Endothelial cell of umbilical vein (primary cell): ENCODE measurements around the gene HOXB3. TPM values are rescaled to one million over a fixed set of nuclear protein-coding genes. Genes with fewer than 3 reads are reported as not detected.

Source experiments
- BruUV-seq: library from RNA; stranded (reverse); fragments of 400-500 nt; replicated peaks from 2 replicates; lab custom pipeline; 2021; lab: Mats Ljungman, UMichigan
- CTCF ChIA-PET: fragments of 300-600, 350-600 bp; sonication (Branson Sonifier 250); formaldehyde crosslinking; loops from one replicate; lab custom pipeline; 2021; ENCODE audit warnings: antibody characterized with exemption, inconsistent platforms; lab: Charles Lee
- POLR2A ChIA-PET: fragments of 300-600, 350-600 bp; sonication (Branson Sonifier 250); formaldehyde crosslinking; loops from one replicate; lab custom pipeline; 2021; ENCODE audit warnings: antibody characterized with exemption, inconsistent platforms; lab: Charles Lee
- DNase-seq: peaks from one replicate; pipeline ENCODE4 v3.0.0-alpha.2; 2011; ENCODE audit warnings: low read depth, low spot score
- FAIRE-seq: peaks from 2 replicates; lab custom pipeline; 2011; peaks lifted over from hg19 to GRCh38; lab: Jason Lieb, UNC
- H2AFZ ChIP-seq: 2 replicates; pipeline ENCODE4 v1.6.0; 2012; ENCODE audit warnings: low read depth, low read length, control low read depth, inconsistent platforms
- H3K27ac ChIP-seq: 2 replicates; pipeline ENCODE4 v1.5.1; 2011; ENCODE audit warnings: low read depth, mild to moderate bottlenecking, control low read depth, low read length, moderate library complexity; ENCODE audit not compliant: insufficient read depth
- H3K27me3 ChIP-seq, 2 experiments: 2 replicates each; pipeline versions ENCODE4 v1.6.0 to v1.6.1; 2011; ENCODE audit warnings: low read length in 2 of 2, mixed read lengths in 1 of 2; ENCODE audit not compliant: control insufficient read depth in 2 of 2, insufficient read depth in 2 of 2
- H3K36me3 ChIP-seq, 2 experiments: 2 replicates in 1 of 2; 3 replicates in 1 of 2; pipeline ENCODE4 v1.5.1; 2011; ENCODE audit warnings: low read length in 2 of 2, mild to moderate bottlenecking in 1 of 2, moderate library complexity in 1 of 2; ENCODE audit not compliant: control insufficient read depth in 2 of 2, insufficient read depth in 2 of 2; ENCODE audit errors: extremely low read depth in 1 of 2
- H3K4me1 ChIP-seq: 3 replicates; pipeline ENCODE4 v1.5.1; 2011; ENCODE audit warnings: mild to moderate bottlenecking, low read length; ENCODE audit not compliant: control insufficient read depth, insufficient read depth; ENCODE audit errors: extremely low read depth
- H3K4me2 ChIP-seq: 2 replicates; pipeline ENCODE4 v1.6.1; 2011; ENCODE audit warnings: low read length, control low read depth, mixed read lengths; ENCODE audit not compliant: insufficient read depth
- H3K4me3 ChIP-seq, 3 experiments: fragments of 200-600 bp in 1 of 3; sonication (generic), shearing (Covaris generic) in 1 of 3; replicated peaks in 1 of 3; 2 replicates each; pipeline ENCODE4 v1.5.1; 2011 to 2016; ENCODE audit warnings: control low read depth in 3 of 3, low read length in 3 of 3, mild to moderate bottlenecking in 2 of 3, inconsistent platforms in 1 of 3, low read depth in 1 of 3, moderate library complexity in 1 of 3; ENCODE audit not compliant: insufficient read depth in 1 of 3
- H3K79me2 ChIP-seq: 2 replicates; pipeline ENCODE4 v1.6.0; 2012; ENCODE audit warnings: low read length, inconsistent platforms; ENCODE audit not compliant: control insufficient read depth, insufficient read depth
- H3K9ac ChIP-seq: replicated peaks from 2 replicates; pipeline ENCODE3; 2011; ENCODE audit warnings: low read length, control low read depth; ENCODE audit not compliant: insufficient read depth; ENCODE audit errors: extremely low read depth
- H3K9me1 ChIP-seq: replicated peaks from 3 replicates; pipeline ENCODE4 v1.6.0; 2011; ENCODE audit warnings: mild to moderate bottlenecking, low read length; ENCODE audit not compliant: control insufficient read depth, insufficient read depth; ENCODE audit errors: extremely low read depth
- H3K9me3 ChIP-seq: replicated peaks from 2 replicates; pipeline ENCODE4 v1.5.1; 2012; ENCODE audit warnings: low read length, inconsistent platforms; ENCODE audit not compliant: control insufficient read depth, insufficient read depth
- H4K20me1 ChIP-seq: replicated peaks from 2 replicates; pipeline ENCODE3; 2011; ENCODE audit warnings: mild to moderate bottlenecking, low read length; ENCODE audit not compliant: control insufficient read depth, insufficient read depth; ENCODE audit errors: extremely low read depth
- EZH2 ChIP-seq: IDR thresholded peaks from 2 replicates; pipeline ENCODE4 v1.6.1; 2012; ENCODE audit warnings: borderline replicate concordance, low read depth, mild to moderate bottlenecking, moderate library complexity, low read length, inconsistent platforms; ENCODE audit not compliant: severe bottlenecking
- FOS ChIP-seq: IDR thresholded peaks from 2 replicates; pipeline ENCODE4 v1.6.1; 2011; ENCODE audit warnings: mild to moderate bottlenecking, low read length, moderate library complexity, borderline replicate concordance; ENCODE audit not compliant: insufficient read depth
- GATA2 ChIP-seq: IDR thresholded peaks from 2 replicates; pipeline ENCODE4 v1.7.0; 2011; ENCODE audit warnings: low read depth, mild to moderate bottlenecking, moderate library complexity, mixed read lengths, low read length; ENCODE audit not compliant: insufficient read length, insufficient read depth
- JUN ChIP-seq: IDR thresholded peaks from 2 replicates; pipeline ENCODE4 v1.6.1; 2011; ENCODE audit warnings: borderline replicate concordance, low read depth; ENCODE audit not compliant: insufficient read length, insufficient read depth
- MYC ChIP-seq: IDR thresholded peaks from one replicate; pipeline ENCODE4 v1.6.1; 2011; ENCODE audit warnings: mild to moderate bottlenecking, low read depth, low read length
- POLR2A ChIP-seq: IDR thresholded peaks from 2 replicates; pipeline ENCODE4 v1.6.1; 2012; ENCODE audit warnings: low read depth, mild to moderate bottlenecking, control low read depth, low read length
- POLR2AphosphoS5 ChIP-seq: IDR thresholded peaks from 2 replicates; pipeline ENCODE4 v1.6.1; 2012; ENCODE audit warnings: low read depth, mild to moderate bottlenecking, control low read depth, low read length, moderate library complexity; ENCODE audit not compliant: insufficient read depth
- dilution Hi-C: fragments of 300-500 bp; cut with MboI; formaldehyde crosslinking; loops from one replicate; pipeline ENCODE4 v1.15.0; 2019; ENCODE audit warnings: low sequenced_read_pairs; ENCODE audit not compliant: extremely low pct_ligation_motif_present
- intact Hi-C: fragments of 100-400 bp; cut with micrococcal nuclease; formaldehyde crosslinking; loops from one replicate; pipeline ENCODE4 v1.10.0; 2022
- polyA plus RNA-seq, 4 experiments: library from polyadenylated mRNA; depleted of rRNA in 3 of 4; stranded (reverse) in 3 of 4; unstranded in 1 of 4; fragments of >200 nt; gene quantifications; 2 replicates each; pipeline versions ENCODE4 v1.2.1 to v1.2.3, GENCODE V29; 2011 to 2012; ENCODE audit warnings: missing spikeins in 1 of 4
- total RNA-seq: library from RNA; stranded (reverse); gene quantifications from 2 replicates; pipeline ENCODE4 v1.2.3, GENCODE V29; 2021
- TF ChIP-seq, protein P1 (sequence below), 2 donors: IDR thresholded peaks; 1 replicate in 1 of 2; 2 replicates in 1 of 2; pipeline ENCODE4 v1.5.1; 2011; ENCODE audit warnings: low read length in 2 of 2, mild to moderate bottlenecking in 2 of 2, moderate library complexity in 2 of 2, control low read depth in 1 of 2, inconsistent platforms in 1 of 2, low read depth in 1 of 2; ENCODE audit not compliant: insufficient read depth in 1 of 2; ENCODE audit errors: extremely low read depth in 1 of 2
- TF ChIP-seq, protein P2 (sequence below): IDR thresholded peaks from 2 replicates; pipeline ENCODE4 v1.6.1; 2011; ENCODE audit not compliant: insufficient read depth, insufficient read length

Gene HOXB3
- total and polyA plus RNA-seq, 2 donors (not counting 3 experiments of a cell fraction or from before 2014, with no cell fraction given), result 29.6 to 56.6 TPM

DNA sequence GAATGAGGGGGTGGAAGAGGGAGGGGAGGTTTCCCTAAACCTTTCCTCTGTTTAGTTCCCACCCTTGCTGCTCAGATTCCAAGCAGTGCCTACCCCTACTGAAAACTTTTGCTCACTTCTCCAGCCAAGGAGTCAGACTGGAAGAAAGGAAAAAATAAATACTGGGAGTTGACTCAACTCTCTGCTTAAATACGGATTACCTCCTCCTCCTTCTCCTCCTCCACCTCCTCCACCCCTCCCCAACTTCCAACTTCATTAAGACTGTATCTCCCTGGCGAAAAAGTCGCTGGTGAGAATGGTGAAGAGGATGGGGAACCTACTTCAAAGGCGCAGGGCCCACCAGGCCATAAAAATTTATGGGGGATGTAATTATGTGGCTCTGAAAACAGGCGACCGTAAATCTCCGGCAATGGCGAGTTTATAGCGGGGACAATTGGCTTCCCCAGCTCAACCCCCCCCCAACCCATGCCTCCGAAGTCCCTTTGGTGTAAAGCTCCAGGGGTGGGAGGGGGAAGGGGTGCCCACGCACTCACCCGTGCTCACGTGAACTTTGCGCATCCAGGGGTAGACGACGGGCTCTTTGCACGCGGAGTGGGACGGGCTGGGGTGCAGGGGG is 12.6 kb downstream of the HOXB3 start:
- no TSS peak for BruUV-seq
- Histone ChIP-seq H3K79me2 (peaks cover 93% of the 10 kb centered on the region), H3K4me2 (peak overlapping the region; percentile 89), H3K4me1 (peaks cover 69% of the 10 kb centered on the region), H3K27ac (peak overlapping the region; percentile 19), H3K4me3 (peak overlapping the region; percentile 69 to 86 (median 70)), H3K9ac (peak overlapping the region; percentile 74), H3K9me1 (no peaks in the 10 kb centered on the region), H2AFZ (no peak overlapping the region), H3K9me3 (no peaks in the 10 kb centered on the region), H3K27me3 (no peaks in the 10 kb centered on the region), H3K36me3 (peaks cover 0 to 3% of the 10 kb centered on the region in 2 experiments), H4K20me1 (no peaks in the 10 kb centered on the region)
- FAIRE-seq (peak; percentile 83), DNase-seq (peak; percentile 40)
- dilution Hi-C loops (no loop called here), intact Hi-C loops (no loop called here)
- ChIA-PET POLR2A (no interaction called here), CTCF (interaction anchor here (0.6 to 2.4 kb wide), 6 partner anchors 8 to 36 kb away, joined by 3 to 9 read pairs (median 3); no protein-coding TSS in a partner anchor)
- TF ChIP-seq POLR2A (no peak), EZH2 (no peak), POLR2AphosphoS5 (no peak), GATA2 (no peak), FOS (no peak), MYC (no peak), JUN (no peak)
- TF ChIP-seq, protein P1, sequence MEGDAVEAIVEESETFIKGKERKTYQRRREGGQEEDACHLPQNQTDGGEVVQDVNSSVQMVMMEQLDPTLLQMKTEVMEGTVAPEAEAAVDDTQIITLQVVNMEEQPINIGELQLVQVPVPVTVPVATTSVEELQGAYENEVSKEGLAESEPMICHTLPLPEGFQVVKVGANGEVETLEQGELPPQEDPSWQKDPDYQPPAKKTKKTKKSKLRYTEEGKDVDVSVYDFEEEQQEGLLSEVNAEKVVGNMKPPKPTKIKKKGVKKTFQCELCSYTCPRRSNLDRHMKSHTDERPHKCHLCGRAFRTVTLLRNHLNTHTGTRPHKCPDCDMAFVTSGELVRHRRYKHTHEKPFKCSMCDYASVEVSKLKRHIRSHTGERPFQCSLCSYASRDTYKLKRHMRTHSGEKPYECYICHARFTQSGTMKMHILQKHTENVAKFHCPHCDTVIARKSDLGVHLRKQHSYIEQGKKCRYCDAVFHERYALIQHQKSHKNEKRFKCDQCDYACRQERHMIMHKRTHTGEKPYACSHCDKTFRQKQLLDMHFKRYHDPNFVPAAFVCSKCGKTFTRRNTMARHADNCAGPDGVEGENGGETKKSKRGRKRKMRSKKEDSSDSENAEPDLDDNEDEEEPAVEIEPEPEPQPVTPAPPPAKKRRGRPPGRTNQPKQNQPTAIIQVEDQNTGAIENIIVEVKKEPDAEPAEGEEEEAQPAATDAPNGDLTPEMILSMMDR (IDR thresholded peaks at IDR 0.05; ENCODE audit: extremely low read depth in 1 of 2, insufficient read depth in 1 of 2, low read depth in 1 of 2, low read length in 2 of 2), result no peak
- TF ChIP-seq, protein P2, sequence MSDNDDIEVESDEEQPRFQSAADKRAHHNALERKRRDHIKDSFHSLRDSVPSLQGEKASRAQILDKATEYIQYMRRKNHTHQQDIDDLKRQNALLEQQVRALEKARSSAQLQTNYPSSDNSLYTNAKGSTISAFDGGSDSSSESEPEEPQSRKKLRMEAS, result no peak
